H9 (cell line): ENCODE results near the gene PTPN3. TPM values are rescaled to one million over a fixed set of nuclear protein-coding genes. Genes with fewer than 3 reads are reported as not detected.

Source experiments
- DNase-seq: peaks from one replicate; pipeline ENCODE4 v3.0.0-alpha.2; 2017
- H2AFZ ChIP-seq: one replicate; pipeline ENCODE4 v1.6.1; 2013; ENCODE audit warnings: mild to moderate bottlenecking, low read length, control low read depth, moderate library complexity
- H2AK5ac ChIP-seq: 2 replicates; pipeline ENCODE4 v1.6.1; 2013; ENCODE audit warnings: low read length, control low read depth, mixed read lengths; ENCODE audit not compliant: insufficient read length
- H2BK120ac ChIP-seq: one replicate; pipeline ENCODE4 v1.6.1; 2013; ENCODE audit warnings: low read depth, mild to moderate bottlenecking, low read length, control low read depth, inconsistent platforms; ENCODE audit not compliant: poor library complexity, severe bottlenecking
- H2BK12ac ChIP-seq: 2 replicates; pipeline ENCODE4 v1.6.1; 2013; ENCODE audit warnings: low read length, control low read depth, mixed read lengths, low read depth; ENCODE audit not compliant: insufficient read length
- H2BK15ac ChIP-seq: 2 replicates; pipeline ENCODE4 v1.6.1; 2013; ENCODE audit warnings: low read depth, low read length, control low read depth
- H2BK20ac ChIP-seq: one replicate; pipeline ENCODE4 v1.6.1; 2013; ENCODE audit warnings: low read depth, mild to moderate bottlenecking, low read length, control low read depth, inconsistent platforms; ENCODE audit not compliant: poor library complexity, severe bottlenecking
- H2BK5ac ChIP-seq: 2 replicates; pipeline ENCODE4 v1.6.1; 2013; ENCODE audit warnings: low read length, control low read depth, mixed read lengths; ENCODE audit not compliant: insufficient read length
- H3K14ac ChIP-seq: 2 replicates; pipeline ENCODE4 v1.6.1; 2013; ENCODE audit warnings: low read length, control low read depth; ENCODE audit not compliant: insufficient read depth
- H3K18ac ChIP-seq: 2 replicates; pipeline ENCODE4 v1.6.1; 2013; ENCODE audit warnings: low read depth, mild to moderate bottlenecking, mixed read lengths, low read length, control low read depth; ENCODE audit not compliant: insufficient read length
- H3K23ac ChIP-seq: 2 replicates; pipeline ENCODE4 v1.6.1; 2013; ENCODE audit warnings: low read length, control low read depth, mixed read lengths, low read depth; ENCODE audit not compliant: insufficient read length
- H3K23me2 ChIP-seq: 2 replicates; pipeline ENCODE4 v1.6.1; 2013; ENCODE audit warnings: low read depth, mild to moderate bottlenecking, mixed read lengths, low read length, control low read depth; ENCODE audit not compliant: insufficient read length, poor library complexity, severe bottlenecking
- H3K27ac ChIP-seq: 2 replicates; pipeline ENCODE4 v1.5.1; 2013; ENCODE audit warnings: low read length, control low read depth, mixed read lengths, low read depth; ENCODE audit not compliant: insufficient read length
- H3K27me3 ChIP-seq: 2 replicates; pipeline ENCODE4 v1.6.1; 2013; ENCODE audit warnings: low read length, control low read depth, inconsistent platforms; ENCODE audit not compliant: insufficient read depth
- H3K4ac ChIP-seq: 2 replicates; pipeline ENCODE4 v1.6.1; 2013; ENCODE audit warnings: low read depth, mild to moderate bottlenecking, control low read depth, inconsistent platforms, low read length, moderate library complexity
- H3K4me1 ChIP-seq: 2 replicates; pipeline ENCODE4 v1.6.1; 2013; ENCODE audit warnings: low read length, control low read depth, inconsistent platforms; ENCODE audit not compliant: insufficient read depth
- H3K4me2 ChIP-seq: 2 replicates; pipeline ENCODE4 v1.6.1; 2013; ENCODE audit warnings: low read length, control low read depth, mixed read lengths; ENCODE audit not compliant: insufficient read length, insufficient read depth
- H3K56ac ChIP-seq: 2 replicates; pipeline ENCODE4 v1.6.1; 2013; ENCODE audit warnings: low read depth, mild to moderate bottlenecking, mixed read lengths, low read length, control low read depth; ENCODE audit not compliant: insufficient read length
- H3K79me1 ChIP-seq: 2 replicates; pipeline ENCODE4 v1.6.1; 2013; ENCODE audit warnings: low read depth, mild to moderate bottlenecking, moderate library complexity, low read length, control low read depth, inconsistent platforms; ENCODE audit not compliant: insufficient read depth, poor library complexity, severe bottlenecking
- H3K79me2 ChIP-seq: 2 replicates; pipeline ENCODE4 v1.6.1; 2013; ENCODE audit warnings: low read length, control low read depth, inconsistent platforms; ENCODE audit not compliant: insufficient read depth
- H3K9ac ChIP-seq: 2 replicates; pipeline ENCODE4 v1.6.1; 2013; ENCODE audit warnings: low read length, control low read depth, mixed read lengths; ENCODE audit not compliant: insufficient read length; ENCODE audit errors: extremely low read depth
- H3K9me3 ChIP-seq: one replicate; pipeline ENCODE4 v1.6.1; 2013; ENCODE audit warnings: low read depth, low read length, inconsistent platforms; ENCODE audit not compliant: control insufficient read depth
- H3T11ph ChIP-seq: one replicate; pipeline ENCODE4 v1.6.1; 2013; ENCODE audit warnings: mild to moderate bottlenecking, low read length, control low read depth, inconsistent platforms
- H4K20me1 ChIP-seq: one replicate; pipeline ENCODE4 v1.6.1; 2013; ENCODE audit not compliant: control insufficient read depth, insufficient read length, insufficient read depth
- H4K5ac ChIP-seq: 2 replicates; pipeline ENCODE4 v1.6.1; 2013; ENCODE audit warnings: low read depth, mild to moderate bottlenecking, mixed read lengths, low read length, control low read depth; ENCODE audit not compliant: insufficient read length
- H4K8ac ChIP-seq: replicated peaks from 2 replicates; pipeline ENCODE4 v1.6.1; 2013; ENCODE audit warnings: low read length, control low read depth, mixed read lengths, low read depth; ENCODE audit not compliant: insufficient read length
- H4K91ac ChIP-seq: 2 replicates; pipeline ENCODE4 v1.6.1; 2013; ENCODE audit warnings: low read depth, mild to moderate bottlenecking, moderate library complexity, mixed read lengths, low read length, control low read depth; ENCODE audit not compliant: insufficient read length
- H3K27ac Mint-ChIP-seq, 3 experiments: 2 replicates in 2 of 3; 3 replicates in 1 of 3; pipeline ENCODE4 v1.8.0; 2020 to 2021; ENCODE audit warnings: mixed read lengths in 3 of 3, mild to moderate bottlenecking in 1 of 3, moderate library complexity in 1 of 3
- H3K27me3 Mint-ChIP-seq: 2 replicates; pipeline ENCODE4 v1.8.0; 2021; ENCODE audit warnings: low read depth, mild to moderate bottlenecking, moderate library complexity, mixed read lengths
- H3K36me3 Mint-ChIP-seq, 3 experiments: 2 replicates in 2 of 3; 3 replicates in 1 of 3; pipeline ENCODE4 v1.8.0; 2020 to 2021; ENCODE audit warnings: low read depth in 3 of 3, mixed read lengths in 3 of 3; ENCODE audit not compliant: insufficient read depth in 1 of 3
- H3K4me1 Mint-ChIP-seq, 2 experiments: 2 replicates each; pipeline ENCODE4 v1.8.0; 2020; ENCODE audit warnings: mixed read lengths in 2 of 2
- H3K4me3 Mint-ChIP-seq, 2 experiments: 2 replicates in 1 of 2; 3 replicates in 1 of 2; pipeline ENCODE4 v1.8.0; 2020 to 2021; ENCODE audit warnings: mild to moderate bottlenecking in 2 of 2, mixed read lengths in 2 of 2, moderate library complexity in 1 of 2
- H3K9me3 Mint-ChIP-seq, 2 experiments: 2 replicates in 1 of 2; 3 replicates in 1 of 2; pipeline ENCODE4 v1.8.0; 2020; ENCODE audit warnings: mild to moderate bottlenecking in 2 of 2, mixed read lengths in 2 of 2, moderate library complexity in 1 of 2
- CTCF ChIP-seq: fragments of 200-600 bp; sonication (generic); conservative IDR thresholded peaks from 3 replicates; pipeline ENCODE4 v1.8.0; 2021; ENCODE audit warnings: antibody characterized with exemption, mild to moderate bottlenecking
- total RNA-seq: library from RNA; stranded (reverse); gene quantifications from 2 replicates; pipeline ENCODE4 v1.2.1, GENCODE V29; 2021

PTPN3 gene
- total RNA-seq, 1 experiment from 2014 or later = 2.6 TPM

- H3T11ph ChIP-seq = no peak overlapping the region
- Mint-ChIP-seq H3K27me3 (no peaks in the 10 kb centered on the region), H3K9me3 (no peaks in the 10 kb centered on the region), H3K36me3 (no peaks in the 10 kb centered on the region), H3K4me1 (peaks cover 4 to 5% of the 10 kb centered on the region in 2 experiments), H3K27ac (no peak overlapping the region), H3K4me3 (no peak overlapping the region)
- no peak for DNase-seq
- no peak overlapping the region for H2BK12ac ChIP-seq
- H3K9me3 ChIP-seq = no peaks in the 10 kb centered on the region
- H3K9ac ChIP-seq = no peak overlapping the region
- no peaks in the 10 kb centered on the region for H3K79me1 ChIP-seq
- H3K79me2 ChIP-seq = no peaks in the 10 kb centered on the region
- H4K20me1 ChIP-seq = no peaks in the 10 kb centered on the region
- H3K4me2 ChIP-seq = no peak overlapping the region
- TF ChIP-seq CTCF = no peak
- H3K27me3 ChIP-seq = no peaks in the 10 kb centered on the region
- no peak overlapping the region for H2BK15ac ChIP-seq
- H3K23me2 ChIP-seq = no peaks in the 10 kb centered on the region
- H4K8ac ChIP-seq = no peak overlapping the region
- H4K5ac ChIP-seq = no peak overlapping the region
- no peak overlapping the region for H3K14ac ChIP-seq
- H3K56ac ChIP-seq = no peak overlapping the region
- no peak overlapping the region for H3K27ac ChIP-seq
- H3K18ac ChIP-seq = no peak overlapping the region
- no peak overlapping the region for H2BK5ac ChIP-seq
- no peak overlapping the region for H4K91ac ChIP-seq
- no peak overlapping the region for H3K23ac ChIP-seq
- H2BK120ac ChIP-seq = no peak overlapping the region
- H2AFZ ChIP-seq = no peak overlapping the region
- no peak overlapping the region for H2AK5ac ChIP-seq
- H2BK20ac ChIP-seq = no peak overlapping the region
- no peak overlapping the region for H3K4ac ChIP-seq
- H3K4me1 ChIP-seq = no peaks in the 10 kb centered on the region
Observed at GRCh38 chr9:109424618-109425017, 73.5 kb downstream of the PTPN3 start.
